Gastrocnemius medialis (tissue), 4 donors: ENCODE measurements around the gene WRAP73. TPM values are rescaled to one million over a fixed set of nuclear protein-coding genes. Genes with fewer than 3 reads are reported as not detected.
A peak's percentile ranks its signal among the peaks of the same experiment; 100 is the strongest.

Experiments
- ATAC-seq, 2 donors: fragments of 150-250 bp; one replicate each; pipeline ENCODE4 v1.9.1; 2016
- DNase-seq, 2 donors: peaks; one replicate each; pipeline ENCODE4 v3.0.0-alpha.2; 2019
- H3K27ac ChIP-seq, 4 donors: fragments of 200-600 bp; sonication (generic); 1 replicate in 1 of 4; 2 replicates in 3 of 4; pipeline ENCODE4 v1.5.1; 2016 to 2018; ENCODE audit warnings: mild to moderate bottlenecking in 2 of 4, moderate library complexity in 1 of 4
- H3K27me3 ChIP-seq, 3 donors: fragments of 200-600 bp; sonication (generic) in 2 of 3; 1 replicate in 1 of 3; 2 replicates in 2 of 3; pipeline versions ENCODE4 v1.5.1 to v1.6.0; 2016 to 2019; ENCODE audit warnings: mild to moderate bottlenecking in 1 of 3, moderate library complexity in 1 of 3
- H3K36me3 ChIP-seq, 2 donors: fragments of 200-600 bp; sonication (generic) in 1 of 2; one replicate each; pipeline ENCODE4 v1.5.1; 2017 to 2018
- H3K4me1 ChIP-seq, 2 donors: fragments of 200-600 bp; sonication (generic) in 1 of 2; one replicate each; pipeline ENCODE4 v1.5.1; 2016 to 2017; ENCODE audit warnings: mild to moderate bottlenecking in 2 of 2
- H3K4me3 ChIP-seq, 4 donors: fragments of 200-600 bp; sonication (generic) in 3 of 4; 1 replicate in 1 of 4; 2 replicates in 3 of 4; pipeline ENCODE4 v1.5.1; 2016 to 2019; ENCODE audit warnings: mild to moderate bottlenecking in 2 of 4
- H3K9me3 ChIP-seq, 3 donors: fragments of 200-600 bp; sonication (generic) in 2 of 3; 1 replicate in 1 of 3; 2 replicates in 2 of 3; pipeline ENCODE4 v1.5.1; 2016 to 2019
- POLR2A ChIP-seq, 2 donors: fragments of 450-650 bp; IDR thresholded peaks; one replicate each; pipeline ENCODE4 v1.6.1; 2017; ENCODE audit warnings: antibody characterized with exemption in 2 of 2, mild to moderate bottlenecking in 2 of 2, moderate library complexity in 2 of 2
- in situ Hi-C, 4 donors: fragments of 200-750 bp; cut with MboI; loops; one replicate each; pipeline versions ENCODE4 v1.15.0 to v1.8.0; 2017; ENCODE audit warnings: low sequenced_read_pairs in 4 of 4
- intact Hi-C: fragments of 100-400 bp; cut with DNase I; formaldehyde crosslinking; loops from one replicate; pipeline ENCODE4 v1.15.1; 2023; ENCODE audit warnings: low total_unique reads
- total RNA-seq, 4 donors: library from RNA; depleted of rRNA; stranded (reverse); fragments of >200 nt; gene quantifications; one replicate each; pipeline versions ENCODE4 v1.1.0 to v1.2.3, GENCODE V29; 2016
- TF ChIP-seq, protein P1 (sequence below), 5 experiments: fragments of 450-650 bp in 3 of 5; fragments of 200-600 bp in 2 of 5; sonication (generic) in 2 of 5; IDR thresholded peaks in 4 of 5; conservative IDR thresholded peaks in 1 of 5; 1 replicate in 4 of 5; 2 replicates in 1 of 5; pipeline ENCODE4 v1.5.1; 2016 to 2019; ENCODE audit warnings: antibody characterized with exemption in 5 of 5, mild to moderate bottlenecking in 3 of 5, moderate library complexity in 3 of 5

WRAP73 gene
- total RNA-seq, 4 donors from 2014 or later: 12.7 to 16.1 (median 14.2) TPM

DNA sequence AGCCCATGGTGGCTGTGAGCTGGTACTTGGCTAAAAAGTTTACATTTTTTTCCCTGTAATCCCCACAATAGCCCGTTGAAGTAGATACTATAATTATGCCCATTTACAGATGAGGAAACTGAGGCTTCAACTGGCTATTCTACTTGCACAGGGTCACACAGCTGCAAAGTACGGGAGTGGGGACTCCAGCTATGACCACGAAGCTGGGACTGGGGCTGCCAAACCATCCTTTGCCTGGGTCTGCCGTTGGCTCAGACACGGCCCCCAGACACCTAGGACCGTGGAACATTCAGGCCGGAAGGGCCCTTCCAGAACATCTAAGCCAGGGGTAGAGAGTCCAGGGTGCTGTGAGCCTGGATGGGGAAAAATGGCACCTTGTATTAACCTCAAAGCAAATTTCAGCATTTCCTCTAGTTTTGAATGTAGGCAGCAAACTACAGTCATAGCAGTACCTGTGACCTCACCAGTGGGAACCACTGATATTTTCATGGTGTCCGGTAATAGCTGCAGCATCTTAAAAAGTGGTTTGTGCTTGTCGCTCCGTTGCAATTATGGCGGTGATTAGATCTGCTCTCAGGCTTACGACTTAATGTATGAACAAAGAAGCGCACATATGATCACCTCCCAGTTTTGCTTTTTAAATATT is 6.7 kb upstream of the WRAP73 start:
- Histone ChIP-seq H3K9me3 (no peaks in the 10 kb centered on the region), H3K27ac (no peak overlapping the region), H3K36me3 (no peaks in the 10 kb centered on the region), H3K27me3 (peaks cover 32 to 44% (median 38%) of the 10 kb centered on the region in 3 donors), H3K4me1 (no peaks in the 10 kb centered on the region), H3K4me3 (no peak overlapping the region)
- intact Hi-C loops: no loop called here
- in situ Hi-C loops: no loop called here
- TF ChIP-seq, protein P1, sequence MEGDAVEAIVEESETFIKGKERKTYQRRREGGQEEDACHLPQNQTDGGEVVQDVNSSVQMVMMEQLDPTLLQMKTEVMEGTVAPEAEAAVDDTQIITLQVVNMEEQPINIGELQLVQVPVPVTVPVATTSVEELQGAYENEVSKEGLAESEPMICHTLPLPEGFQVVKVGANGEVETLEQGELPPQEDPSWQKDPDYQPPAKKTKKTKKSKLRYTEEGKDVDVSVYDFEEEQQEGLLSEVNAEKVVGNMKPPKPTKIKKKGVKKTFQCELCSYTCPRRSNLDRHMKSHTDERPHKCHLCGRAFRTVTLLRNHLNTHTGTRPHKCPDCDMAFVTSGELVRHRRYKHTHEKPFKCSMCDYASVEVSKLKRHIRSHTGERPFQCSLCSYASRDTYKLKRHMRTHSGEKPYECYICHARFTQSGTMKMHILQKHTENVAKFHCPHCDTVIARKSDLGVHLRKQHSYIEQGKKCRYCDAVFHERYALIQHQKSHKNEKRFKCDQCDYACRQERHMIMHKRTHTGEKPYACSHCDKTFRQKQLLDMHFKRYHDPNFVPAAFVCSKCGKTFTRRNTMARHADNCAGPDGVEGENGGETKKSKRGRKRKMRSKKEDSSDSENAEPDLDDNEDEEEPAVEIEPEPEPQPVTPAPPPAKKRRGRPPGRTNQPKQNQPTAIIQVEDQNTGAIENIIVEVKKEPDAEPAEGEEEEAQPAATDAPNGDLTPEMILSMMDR (IDR thresholded peaks at IDR 0.05 in 4 of 5, conservative IDR thresholded peaks at IDR 0.05 in 1 of 5): no peak
- no peak for TF ChIP-seq POLR2A (IDR thresholded peaks at IDR 0.05)
- ATAC-seq (no peak), DNase-seq (peak in 1 of 2 donors; percentile 1)

DNA sequence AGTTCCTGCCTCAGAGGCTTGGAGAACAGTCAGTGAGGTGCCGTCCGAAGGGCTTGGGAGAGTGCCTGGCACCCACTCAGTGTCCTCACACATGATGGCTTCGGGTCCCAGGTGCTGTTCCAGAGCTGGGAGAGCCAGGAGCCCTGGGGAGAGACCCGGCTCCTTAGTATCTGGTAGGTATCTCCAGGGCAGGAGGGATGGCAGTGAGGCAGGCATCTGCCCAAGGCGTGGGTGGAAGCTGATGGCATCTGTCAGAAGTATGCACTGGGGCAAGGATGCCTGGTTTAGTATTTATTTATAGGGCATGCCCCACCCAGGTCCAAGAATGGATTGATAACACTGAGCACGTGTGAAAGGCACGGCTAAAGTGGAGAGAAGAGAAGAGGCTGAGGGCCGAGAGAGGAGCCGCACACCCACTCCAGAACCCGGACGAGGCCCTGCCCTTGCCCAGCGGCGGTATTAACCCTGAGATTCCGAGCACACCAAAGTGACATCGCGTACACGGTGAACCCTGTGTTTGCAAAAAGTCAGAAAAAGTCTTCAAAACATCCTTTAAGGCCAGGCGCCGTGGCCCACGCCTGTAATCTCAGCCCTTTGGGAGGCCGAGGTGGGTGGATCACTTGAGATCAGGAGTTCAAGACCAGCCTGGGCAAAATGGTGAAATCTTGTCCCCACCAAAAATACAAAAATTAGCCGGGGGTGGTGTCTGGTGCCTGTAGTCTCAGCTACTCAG is 4.8 kb upstream of the WRAP73 start:
- H3K9me3 ChIP-seq: no peaks in the 10 kb centered on the region
- intact Hi-C loops: no loop called here
- TF ChIP-seq, protein P1 (IDR thresholded peaks at IDR 0.05 in 4 of 5, conservative IDR thresholded peaks at IDR 0.05 in 1 of 5): no peak
- no peak for TF ChIP-seq POLR2A (IDR thresholded peaks at IDR 0.05)
- no peak overlapping the region for H3K4me3 ChIP-seq
- no peaks in the 10 kb centered on the region for H3K36me3 ChIP-seq
- no peak overlapping the region for H3K27ac ChIP-seq
- ATAC-seq (no peak), DNase-seq (peak in 1 of 2 donors; percentile 0)
- H3K4me1 ChIP-seq: peaks cover 0 to 9% of the 10 kb centered on the region in 2 donors
- peaks cover 45 to 56% (median 53%) of the 10 kb centered on the region in 3 donors for H3K27me3 ChIP-seq
- in situ Hi-C loops: no loop called here

- in situ Hi-C loops: no loop called here
- H3K4me3 ChIP-seq: no peak overlapping the region
These were observed 3.3 kb upstream of the WRAP73 start for GRCh38 chr1:3653286-3653618.

DNA sequence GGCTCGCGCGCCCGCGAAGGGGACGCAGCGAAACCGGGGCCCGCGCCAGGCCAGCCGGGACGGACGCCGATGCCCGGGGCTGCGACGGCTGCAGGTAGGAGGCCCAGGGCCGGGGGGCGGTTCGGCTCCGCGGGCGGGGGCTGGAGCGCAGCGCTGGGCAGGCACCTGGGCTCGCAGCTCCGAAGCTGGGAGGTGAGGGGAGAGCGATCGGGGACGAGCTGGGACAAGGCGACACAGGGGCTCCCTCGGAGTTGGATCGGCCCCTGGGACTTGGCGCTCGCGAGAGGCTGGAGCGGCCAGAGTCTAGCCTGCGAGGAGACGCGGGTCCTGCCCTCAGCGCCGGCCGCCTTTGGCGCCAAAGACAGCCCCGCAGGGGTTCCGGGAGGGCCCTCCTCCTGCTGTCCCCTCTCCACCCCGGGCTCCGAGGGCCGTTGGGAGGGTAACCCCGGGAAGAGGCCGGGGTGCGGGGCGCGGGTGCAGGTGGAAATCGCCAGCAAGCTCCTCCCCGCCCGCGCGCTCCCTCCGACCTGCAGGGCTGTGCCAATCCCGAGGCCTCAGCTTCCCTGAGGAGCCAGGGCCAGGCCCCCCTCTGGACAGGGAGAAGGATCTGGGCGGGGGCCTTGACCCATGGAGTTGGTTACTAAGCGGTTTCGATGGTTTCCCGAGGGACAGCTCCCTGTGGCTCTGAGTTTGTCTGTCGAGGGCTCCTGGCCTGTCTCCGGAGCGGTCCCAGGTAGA is 2.8 kb upstream of the WRAP73 start:
- Histone ChIP-seq H3K4me3 (peak overlapping the region in 3 of 4 donors; percentile 25 to 78 (median 25)), H3K27me3 (peaks cover 45 to 54% (median 53%) of the 10 kb centered on the region in 3 donors), H3K9me3 (no peaks in the 10 kb centered on the region), H3K27ac (no peak overlapping the region), H3K4me1 (peaks cover 11 to 21% of the 10 kb centered on the region in 2 donors), H3K36me3 (no peaks in the 10 kb centered on the region)
- no peak for ATAC-seq
- TF ChIP-seq, protein P1 (IDR thresholded peaks at IDR 0.05 in 4 of 5, conservative IDR thresholded peaks at IDR 0.05 in 1 of 5): no peak
- TF ChIP-seq POLR2A (IDR thresholded peaks at IDR 0.05): no peak
- intact Hi-C loops (no loop called here), in situ Hi-C loops (no loop called here)
- no peak for DNase-seq

More at GRCh38 chr1:3653286-3653618, 3.3 kb upstream of the WRAP73 start:
- Histone ChIP-seq H3K9me3 (no peaks in the 10 kb centered on the region), H3K27me3 (peaks cover 45 to 54% (median 53%) of the 10 kb centered on the region in 3 donors), H3K4me1 (peaks cover 11 to 21% of the 10 kb centered on the region in 2 donors), H3K36me3 (no peaks in the 10 kb centered on the region), H3K27ac (no peak overlapping the region)
- ATAC-seq (no peak), DNase-seq (peak in 1 of 2 donors; percentile 6)
- intact Hi-C loops: no loop called here
- no peak for TF ChIP-seq POLR2A (IDR thresholded peaks at IDR 0.05)
